Activated T-helper 1 cell treated with Interleukin-2 at 50 U/mL for 16 hours (primary cell): ENCODE data around the gene NUTF2.
A peak's percentile ranks its signal among the peaks of the same experiment; 100 is the strongest.
"Not testable (repeated sequence)": the region's sequence is repeated elsewhere in the genome, so short reads cannot be mapped to it uniquely, and the experiment has no call there.

Experiments
- DNase-seq: peaks from one replicate; pipeline ENCODE4 v3.0.0-alpha.2; 2020; ENCODE audit warnings: low read depth

Gene NUTF2

GRCh38 chr16:67864044-67864443 is 17.3 kb downstream of the NUTF2 start:
- not testable (repeated sequence) for DNase-seq

- DNase-seq = no peak
Measured at GRCh38 chr16:67864594-67864993, 17.9 kb downstream of the NUTF2 start.

- no peak for DNase-seq
Measured at GRCh38 chr16:67865318-67865717, 18.6 kb downstream of the NUTF2 start.

- DNase-seq = no peak
Measured at GRCh38 chr16:67868290-67868689, 21.6 kb downstream of the NUTF2 start.

GRCh38 chr16:67869653-67870052 is 22.9 kb downstream of the NUTF2 start:
- no peak for DNase-seq

GRCh38 chr16:67871256-67871655 is 24.5 kb downstream of the NUTF2 start:
- DNase-seq = no peak

GRCh38 chr16:67872131-67872630 is 25.4 kb downstream of the NUTF2 start:
- DNase-seq = no peak

- peak; percentile 80 for DNase-seq
Measured at GRCh38 chr16:67872631-67873434, 26.1 kb downstream of the NUTF2 start, which contains the start of gene EDC4. Gene EDC4, plus strand, starts transcription at chr16:67873052. Its CDS starts 210 bp downstream, at chr16:67873262.

- no peak for DNase-seq
Measured at GRCh38 chr16:67873435-67874370, 27.0 kb downstream of the NUTF2 start.

GRCh38 chr16:67874372-67874771 is 27.6 kb downstream of the NUTF2 start:
- no peak for DNase-seq

GRCh38 chr16:67877064-67877463 is 30.3 kb downstream of the NUTF2 start:
- DNase-seq = no peak

GRCh38 chr16:67878232-67878631 is 31.5 kb downstream of the NUTF2 start:
- DNase-seq = no peak

GRCh38 chr16:67878846-67879245 is 32.1 kb downstream of the NUTF2 start:
- DNase-seq = no peak

GRCh38 chr16:67879462-67879861 is 32.7 kb downstream of the NUTF2 start:
- DNase-seq = no peak

GRCh38 chr16:67879936-67880335 is 33.2 kb downstream of the NUTF2 start:
- DNase-seq = no peak

GRCh38 chr16:67880584-67880983 is 33.9 kb downstream of the NUTF2 start:
- no peak for DNase-seq

- no peak for DNase-seq
Measured at GRCh38 chr16:67881621-67882161, 35.0 kb downstream of the NUTF2 start.

GRCh38 chr16:67882374-67883145 is 35.8 kb downstream of the NUTF2 start:
- no peak for DNase-seq

- DNase-seq = no peak
Measured at GRCh38 chr16:67883146-67883871, 36.6 kb downstream of the NUTF2 start.

GRCh38 chr16:67883872-67884261 is 37.1 kb downstream of the NUTF2 start:
- peak; percentile 59 for DNase-seq

- DNase-seq = no peak
Measured at GRCh38 chr16:67884684-67885083, 38.0 kb downstream of the NUTF2 start, which contains the start of gene NRN1L. Gene NRN1L, plus strand, starts transcription at chr16:67884885. Its CDS starts 19 bp downstream, at chr16:67884904.
